Upper lobe of right lung (tissue), 1 donor: ENCODE data around the gene FCMR. TPM values are rescaled to one million over a fixed set of nuclear protein-coding genes. Genes with fewer than 3 reads are reported as not detected.

ENCODE experiments used
- ATAC-seq: fragments of 200-7000 bp; cut with Tn5 transposase; one replicate; pipeline ENCODE4 v1.9.1; 2020; ENCODE audit warnings: mild to moderate bottlenecking, moderate library complexity
- DNase-seq: peaks from one replicate; pipeline ENCODE4 v3.0.0-alpha.2; 2020
- H3K27ac ChIP-seq: fragments of 200-600 bp; one replicate; pipeline ENCODE4 v1.8.0; 2022
- H3K27me3 ChIP-seq: fragments of 200-600 bp; one replicate; pipeline ENCODE4 v1.8.0; 2022; ENCODE audit warnings: mild to moderate bottlenecking
- H3K36me3 ChIP-seq: fragments of 200-600 bp; one replicate; pipeline ENCODE4 v1.8.0; 2022
- H3K4me1 ChIP-seq: fragments of 200-600 bp; one replicate; pipeline ENCODE4 v1.8.0; 2022
- H3K4me3 ChIP-seq: fragments of 200-600 bp; one replicate; pipeline ENCODE4 v1.8.0; 2022; ENCODE audit warnings: mild to moderate bottlenecking
- H3K9me3 ChIP-seq: fragments of 200-600 bp; one replicate; pipeline ENCODE4 v1.8.0; 2022
- CTCF ChIP-seq: fragments of 200-600 bp; IDR thresholded peaks from one replicate; pipeline ENCODE4 v1.8.0; 2022; ENCODE audit warnings: antibody characterized with exemption
- intact Hi-C: fragments of 100-400 bp; cut with DNase I; formaldehyde crosslinking; loops from one replicate; pipeline ENCODE4 v1.11.0; 2022
- total RNA-seq: library from RNA; stranded (reverse); fragmentation: NEBNext Ultra II Directional; extraction: Animal tissue kit (Norgen Biotek cat#: 25700); gene quantifications from one replicate; pipeline ENCODE4 v1.2.1, GENCODE V29; 2021
- donor health status: DM: no; HTN: yes; CAD: no; lungs with severe emphysema.

The FCMR gene
- total RNA-seq, 1 donor from 2014 or later, result 12.6 TPM

GRCh38 chr1:206905295-206906164, 16.2 kb downstream of the FCMR start:
- DNase-seq, result no peak
- H3K27ac ChIP-seq, result no peak overlapping the region
- no peak overlapping the region for H3K4me3 ChIP-seq
- no peak for ATAC-seq
- no peaks in the 10 kb centered on the region for H3K27me3 ChIP-seq
- intact Hi-C loops, result no loop called here
- peaks cover 19% of the 10 kb centered on the region for H3K4me1 ChIP-seq
- no peaks in the 10 kb centered on the region for H3K9me3 ChIP-seq
- no peak for TF ChIP-seq CTCF
- peaks cover 8% of the 10 kb centered on the region for H3K36me3 ChIP-seq

GRCh38 chr1:206904423-206905142, 17.2 kb downstream of the FCMR start:
- peaks cover 8% of the 10 kb centered on the region for H3K36me3 ChIP-seq
- H3K27ac ChIP-seq, result no peak overlapping the region
- intact Hi-C loops, result no loop called here
- DNase-seq (no peak), ATAC-seq (no peak)
- H3K4me3 ChIP-seq, result no peak overlapping the region
- no peak for TF ChIP-seq CTCF
- H3K9me3 ChIP-seq, result no peaks in the 10 kb centered on the region
- no peaks in the 10 kb centered on the region for H3K27me3 ChIP-seq
- peaks cover 11% of the 10 kb centered on the region for H3K4me1 ChIP-seq

GRCh38 chr1:206903687-206904086, 18.1 kb downstream of the FCMR start:
- intact Hi-C loops, result no loop called here
- no peak for TF ChIP-seq CTCF
- Histone ChIP-seq H3K4me3 (no peak overlapping the region), H3K27ac (no peak overlapping the region), H3K9me3 (no peaks in the 10 kb centered on the region), H3K4me1 (peaks cover 6% of the 10 kb centered on the region), H3K36me3 (peaks cover 8% of the 10 kb centered on the region), H3K27me3 (no peaks in the 10 kb centered on the region)
- DNase-seq, result no peak
- no peak for ATAC-seq

- H3K27ac ChIP-seq, result no peak overlapping the region
- intact Hi-C loops, result no loop called here
- peaks cover 8% of the 10 kb centered on the region for H3K36me3 ChIP-seq
- H3K4me3 ChIP-seq, result no peak overlapping the region
- TF ChIP-seq CTCF, result no peak
- ATAC-seq, result no peak
- H3K9me3 ChIP-seq, result no peaks in the 10 kb centered on the region
- no peak for DNase-seq
- H3K27me3 ChIP-seq, result no peaks in the 10 kb centered on the region
- H3K4me1 ChIP-seq, result no peaks in the 10 kb centered on the region
These were observed 19.0 kb downstream of the FCMR start for GRCh38 chr1:206902702-206903101.

GRCh38 chr1:206901944-206902343, 19.8 kb downstream of the FCMR start:
- Histone ChIP-seq H3K4me3 (no peak overlapping the region), H3K36me3 (peaks cover 8% of the 10 kb centered on the region), H3K27me3 (no peaks in the 10 kb centered on the region), H3K9me3 (no peaks in the 10 kb centered on the region), H3K4me1 (no peaks in the 10 kb centered on the region), H3K27ac (no peak overlapping the region)
- TF ChIP-seq CTCF, result no peak
- intact Hi-C loops, result no loop called here
- DNase-seq, result no peak
- ATAC-seq, result no peak
